GM21529 (cell line): ENCODE data around the gene CACNA1F.

Experiments used
- ATAC-seq: cut with Tn5 transposase; IDR thresholded peaks from one replicate; pipeline ENCODE4 v1.9.1; 2021; ENCODE audit not compliant: unreplicated experiment

The CACNA1F gene

GRCh38 chrX:49257846-49258748 lies 25.0 kb upstream of the CACNA1F start:
- no peak for ATAC-seq

DNA sequence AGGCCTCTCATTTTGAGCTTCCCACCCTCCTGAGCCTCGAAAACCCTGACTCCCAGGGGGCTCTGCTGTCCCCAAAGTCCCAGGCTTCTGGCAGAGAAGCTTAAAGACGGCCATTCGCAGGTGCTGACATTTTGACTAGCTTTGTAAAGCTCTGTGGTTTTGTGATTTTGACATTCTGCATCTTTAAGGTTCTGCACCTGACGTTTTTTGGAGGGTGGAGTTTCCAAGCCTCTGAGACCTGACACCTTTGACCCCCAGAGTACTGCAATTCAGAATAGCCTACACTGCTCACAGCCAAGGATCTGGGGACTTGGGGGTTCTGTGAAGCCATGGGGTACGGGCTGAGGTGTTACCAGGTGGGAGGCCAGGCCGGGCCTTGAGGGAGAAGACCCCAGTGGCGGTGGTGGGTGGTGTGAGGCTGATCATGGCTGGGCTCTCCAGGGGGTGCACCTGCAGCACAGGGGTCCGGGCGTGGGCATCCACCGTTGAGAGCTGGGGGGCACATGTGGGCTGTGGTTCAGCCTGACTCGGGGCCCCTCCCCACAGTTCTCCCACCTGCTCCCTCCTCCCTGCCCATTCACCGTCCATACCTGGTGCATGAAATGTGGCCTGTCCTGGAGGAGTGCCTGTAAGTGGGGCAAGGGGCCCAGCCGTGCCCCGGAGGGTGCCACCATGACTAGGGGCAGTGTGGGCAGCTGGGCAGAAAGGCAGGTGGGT lies 24.1 kb upstream of the CACNA1F start:
- no peak for ATAC-seq

DNA sequence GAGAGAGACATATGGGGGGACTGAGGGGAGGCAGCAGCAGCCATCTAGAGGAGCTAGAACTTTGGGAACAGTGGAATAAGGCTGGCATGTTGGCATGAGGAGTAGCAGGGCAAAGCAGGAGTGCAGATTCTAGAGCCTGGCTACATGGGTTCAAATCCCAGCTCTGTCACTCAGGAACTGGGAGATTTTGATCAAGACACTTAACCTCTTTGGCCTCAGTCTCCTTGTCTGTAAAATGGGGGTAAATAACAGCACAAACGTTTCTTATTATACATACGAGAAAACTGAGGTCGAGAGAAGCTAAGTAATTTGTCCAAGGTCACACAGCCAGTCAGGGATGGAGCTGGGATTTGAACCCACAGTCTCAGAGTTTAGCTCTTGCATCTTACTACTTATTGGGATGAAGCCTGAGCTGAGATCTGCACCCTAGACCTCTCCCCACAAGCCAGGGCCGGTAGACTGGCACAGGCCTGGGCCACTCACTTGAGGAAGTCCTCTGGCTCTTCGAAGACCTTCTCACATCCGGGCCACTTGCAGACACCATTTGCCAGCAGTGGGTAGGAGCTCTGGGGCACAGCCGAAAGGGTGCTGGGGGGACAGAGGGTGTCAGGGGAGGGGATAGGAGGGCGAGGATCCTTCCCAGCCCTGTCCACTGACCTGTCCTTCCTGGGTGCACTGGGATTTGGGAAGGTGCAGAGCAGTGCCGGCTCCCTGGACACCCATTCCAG lies 23.3 kb upstream of the CACNA1F start:
- no peak for ATAC-seq

GRCh38 chrX:49254639-49255038 lies 21.5 kb upstream of the CACNA1F start:
- ATAC-seq: no peak

- no peak for ATAC-seq
These were observed 18.2 kb upstream of the CACNA1F start for GRCh38 chrX:49251325-49251724.

GRCh38 chrX:49250578-49250977 lies 17.4 kb upstream of the CACNA1F start:
- no peak for ATAC-seq

GRCh38 chrX:49250066-49250465 lies 16.9 kb upstream of the CACNA1F start:
- no peak for ATAC-seq

GRCh38 chrX:49249616-49250015 lies 16.5 kb upstream of the CACNA1F start:
- no peak for ATAC-seq

DNA sequence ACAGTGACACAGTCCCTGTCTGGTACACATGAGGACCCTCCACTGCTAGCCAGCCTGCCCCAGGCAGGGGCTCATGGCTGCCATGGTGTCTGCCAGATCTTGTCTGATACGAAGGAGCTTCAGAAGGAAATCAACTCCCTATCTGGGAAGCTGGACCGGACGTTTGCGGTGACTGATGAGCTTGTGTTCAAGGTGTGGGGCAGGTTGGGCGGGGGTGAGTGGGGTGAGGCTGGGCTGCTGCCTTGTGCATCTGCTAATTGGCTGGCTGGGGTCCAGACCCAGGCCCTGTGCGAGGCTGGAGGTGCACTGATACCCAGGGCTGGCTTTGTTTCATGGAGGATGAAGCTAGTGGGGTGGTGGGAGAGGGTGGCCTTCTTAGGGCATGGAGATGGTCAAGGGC lies 15.9 kb upstream of the CACNA1F start:
- no peak for ATAC-seq

- no peak for ATAC-seq
These were observed 15.0 kb upstream of the CACNA1F start for GRCh38 chrX:49247916-49248811.

GRCh38 chrX:49247346-49247745 lies 14.2 kb upstream of the CACNA1F start:
- ATAC-seq: no peak

- ATAC-seq: no peak
These were observed 13.4 kb upstream of the CACNA1F start for GRCh38 chrX:49246541-49246940.

DNA sequence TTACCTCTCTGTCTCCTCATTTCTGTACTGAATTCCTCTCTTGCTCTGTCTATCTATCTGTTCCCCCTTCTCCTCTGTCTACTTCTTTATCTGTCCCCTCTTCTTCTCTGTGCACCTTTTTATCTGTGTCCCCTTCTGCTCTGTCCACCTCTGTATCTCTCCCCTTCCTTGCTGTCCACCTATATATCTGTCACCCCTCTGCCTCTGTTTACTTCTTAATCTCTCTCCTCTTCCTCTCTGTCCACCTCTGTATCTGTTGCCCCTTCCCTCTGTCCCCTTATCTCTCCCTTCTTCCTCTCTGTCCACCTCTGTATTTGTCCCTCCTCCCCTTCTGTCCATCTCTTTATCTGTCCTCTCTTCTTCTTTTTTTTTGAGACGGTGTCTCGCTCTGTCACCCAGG lies 11.1 kb upstream of the CACNA1F start:
- ATAC-seq: no peak

DNA sequence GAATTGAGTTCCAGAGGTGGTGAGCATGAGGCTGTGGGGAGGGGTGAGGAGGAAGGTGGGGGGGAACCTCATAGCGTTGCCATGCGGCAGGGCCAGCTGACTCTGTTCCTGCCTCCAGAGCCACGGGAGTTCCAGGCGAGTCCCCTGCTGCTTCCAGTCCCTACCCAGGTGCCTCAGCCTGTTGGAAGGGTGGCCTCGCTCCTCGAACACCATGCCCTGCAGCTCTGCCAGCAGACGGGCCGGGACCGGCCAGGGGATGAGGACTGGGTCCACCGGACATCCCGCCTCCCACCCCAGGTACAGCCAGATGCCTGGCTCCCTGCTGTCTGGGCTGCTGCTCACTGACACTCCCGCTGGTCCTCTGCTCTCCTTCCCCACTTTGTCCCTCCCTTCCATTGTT lies 10.0 kb upstream of the CACNA1F start:
- ATAC-seq: no peak

DNA sequence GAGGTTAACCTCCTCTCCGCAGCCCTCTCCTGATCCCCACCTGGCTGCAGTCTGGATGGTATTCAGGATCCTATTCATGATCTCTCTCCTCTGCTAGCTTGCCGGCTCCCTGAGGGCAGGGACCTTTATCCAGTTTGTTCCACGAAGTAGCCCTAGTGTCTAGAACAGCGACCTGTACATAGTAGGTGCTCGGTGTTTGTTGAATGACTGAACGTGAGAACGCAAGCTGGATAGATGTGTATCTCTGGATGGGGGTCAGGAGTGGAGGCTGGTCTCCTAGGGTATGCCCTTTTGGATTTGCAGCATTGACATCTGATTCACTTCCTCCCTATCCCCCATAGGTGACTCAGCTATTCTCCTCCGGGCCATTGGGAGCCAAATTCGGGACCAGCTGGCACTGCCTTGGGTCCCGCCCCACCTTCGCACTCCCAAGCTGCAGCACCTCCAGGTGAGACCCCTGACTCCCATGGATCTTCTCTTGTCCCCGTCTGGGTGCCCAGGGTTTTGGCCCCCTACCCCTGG lies 9.5 kb upstream of the CACNA1F start:
- ATAC-seq: no peak

GRCh38 chrX:49238735-49239134 lies 5.6 kb upstream of the CACNA1F start:
- ATAC-seq: no peak

- ATAC-seq: no peak
These were observed 3.9 kb upstream of the CACNA1F start for GRCh38 chrX:49237060-49237459.

- ATAC-seq: no peak
These were observed 881 bp upstream of the CACNA1F start for GRCh38 chrX:49233887-49234555.

- ATAC-seq: no peak
These were observed 615 bp downstream of the CACNA1F start for GRCh38 chrX:49232525-49232924.
